Measurements from ENCODE around the gene F9. TPM values are rescaled to one million over a fixed set of nuclear protein-coding genes. Genes with fewer than 3 reads are reported as not detected.

Gene F9
- total RNA-seq, 1 experiment from 2014 or later = 0.08 TPM

GRCh38 chrX:139506333-139506732 lies 24.2 kb upstream of the F9 start:
- no peak for TF ChIP-seq POLR2AphosphoS5 (IDR thresholded peaks at IDR 0.05; ENCODE audit: low read depth, low read length)
- TF ChIP-seq TCF7L2 (IDR thresholded peaks at IDR 0.05; ENCODE audit: low read depth, low read length) = no peak
- TF ChIP-seq CTCF (IDR thresholded peaks at IDR 0.05) = no peak
- no peak for TF ChIP-seq REST (IDR thresholded peaks at IDR 0.05; ENCODE audit: insufficient read depth in 1 of 2, low read depth in 2 of 2, low read length in 1 of 2)
- TF ChIP-seq SIN3A (IDR thresholded peaks at IDR 0.05; ENCODE audit: borderline replicate concordance, insufficient read depth, low read depth, low read length) = no peak
- no peak overlapping the region for H3K27ac ChIP-seq (ENCODE audit: low read length)
- POLR2A ChIA-PET = no interaction called here
- in situ Hi-C loops (cut with HindIII; ENCODE audit: low pct_unique_long_range_greater_than_20kb, low sequenced_read_pairs) (no loop called here), intact Hi-C loops (cut with micrococcal nuclease; ENCODE audit: unreplicated experiment) (no loop called here)
- H3K4me1 ChIP-seq (ENCODE audit: control insufficient read depth, insufficient read depth, low read length) = no peaks in the 10 kb centered on the region
- ATAC-seq (no peak), DNase-seq (ENCODE audit: low read depth, low spot score) (no peak)
- BruUV-seq (replicated peaks) = no TSS peak
- H3K9me3 ChIP-seq (ENCODE audit: control insufficient read depth, insufficient read depth, low read depth, low read length) = no peaks in the 10 kb centered on the region
- no peak overlapping the region for H3K4me3 ChIP-seq (ENCODE audit: low read depth in 2 of 2, low read length in 2 of 2)
- no peaks in the 10 kb centered on the region for H3K36me3 ChIP-seq (ENCODE audit: control insufficient read depth, insufficient read depth, low read length)
- no peaks in the 10 kb centered on the region for H3K27me3 ChIP-seq (ENCODE audit: control insufficient read depth, insufficient read depth, low read length)
- CTCF ChIA-PET = no interaction called here

- Histone ChIP-seq H3K27me3 (ENCODE audit: control insufficient read depth, insufficient read depth, low read length) (no peaks in the 10 kb centered on the region), H3K4me3 (ENCODE audit: low read depth in 2 of 2, low read length in 2 of 2) (no peak overlapping the region), H3K9me3 (ENCODE audit: control insufficient read depth, insufficient read depth, low read depth, low read length) (no peaks in the 10 kb centered on the region), H3K36me3 (ENCODE audit: control insufficient read depth, insufficient read depth, low read length) (no peaks in the 10 kb centered on the region), H3K27ac (ENCODE audit: low read length) (no peak overlapping the region), H3K4me1 (ENCODE audit: control insufficient read depth, insufficient read depth, low read length) (no peaks in the 10 kb centered on the region)
- intact Hi-C loops (cut with micrococcal nuclease; ENCODE audit: unreplicated experiment) (no loop called here), in situ Hi-C loops (cut with HindIII; ENCODE audit: low pct_unique_long_range_greater_than_20kb, low sequenced_read_pairs) (no loop called here)
- TF ChIP-seq REST (IDR thresholded peaks at IDR 0.05; ENCODE audit: insufficient read depth in 1 of 2, low read depth in 2 of 2, low read length in 1 of 2) (no peak), POLR2AphosphoS5 (IDR thresholded peaks at IDR 0.05; ENCODE audit: low read depth, low read length) (no peak), CTCF (IDR thresholded peaks at IDR 0.05) (no peak), SIN3A (IDR thresholded peaks at IDR 0.05; ENCODE audit: borderline replicate concordance, insufficient read depth, low read depth, low read length) (no peak), TCF7L2 (IDR thresholded peaks at IDR 0.05; ENCODE audit: low read depth, low read length) (no peak)
- no TSS peak for BruUV-seq (replicated peaks)
- no peak for DNase-seq (ENCODE audit: low read depth, low spot score)
- POLR2A ChIA-PET = no interaction called here
- no peak for ATAC-seq
- CTCF ChIA-PET = no interaction called here
Measured at GRCh38 chrX:139508099-139508498, 22.4 kb upstream of the F9 start.
